ENCODE measurements around the gene PAFAH1B1.
"Not testable (repeated sequence)": the region's sequence is repeated elsewhere in the genome, so short reads cannot be mapped to it uniquely, and the experiment has no call there.

Gene PAFAH1B1

GRCh38 chr17:2624292-2624731 lies 30.9 kb downstream of the PAFAH1B1 start:
- DNase-seq = no peak
- H3K36me3 ChIP-seq = peaks cover 0 to 5% (median 0%) of the 10 kb centered on the region in 3 donors

DNA sequence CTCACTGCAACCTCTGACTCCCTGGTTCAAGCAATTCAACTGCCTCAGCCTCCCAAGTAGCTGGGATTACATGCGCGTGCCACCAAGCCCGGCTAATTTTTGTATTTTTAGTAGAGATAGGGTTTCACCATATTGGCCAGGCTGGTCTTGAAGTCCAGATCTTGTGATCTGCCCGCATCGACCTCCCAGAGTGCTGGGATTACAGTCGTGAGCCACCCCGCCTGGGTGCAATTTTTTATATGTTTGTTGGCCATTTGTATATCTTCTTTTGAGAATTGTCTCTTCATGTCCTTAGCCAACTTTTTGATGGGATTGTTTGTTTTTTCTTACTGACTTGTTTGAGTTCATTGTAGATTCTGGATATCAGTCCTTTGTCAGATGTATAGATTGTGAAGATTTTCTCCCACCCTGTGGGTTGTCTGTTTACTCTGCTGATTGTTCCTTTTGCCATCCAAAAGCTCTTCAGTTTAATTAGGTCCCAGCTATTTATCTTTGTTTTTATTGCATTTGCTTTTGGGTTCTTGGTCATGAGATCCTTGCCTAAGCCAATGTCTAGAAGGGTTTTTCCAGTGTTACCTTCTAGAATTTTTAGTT lies 33.3 kb downstream of the PAFAH1B1 start:
- H3K36me3 ChIP-seq; DNase-seq; H3K27ac ChIP-seq; H3K4me3 ChIP-seq; intact Hi-C loops (cut with DNase I; ENCODE audit: low total_unique reads); H3K9me3 ChIP-seq; H3K27me3 ChIP-seq: not testable (repeated sequence)
- peaks cover 0 to 63% (median 26%) of the 10 kb centered on the region in 4 donors for H3K4me1 ChIP-seq

More at GRCh38 chr17:2624292-2624731, 30.9 kb downstream of the PAFAH1B1 start:
- no peak for TF ChIP-seq CTCF (IDR thresholded peaks at IDR 0.05)
- no peak overlapping the region for H3K4me3 ChIP-seq
- no peak overlapping the region for H3K27ac ChIP-seq
- no peaks in the 10 kb centered on the region for H3K9me3 ChIP-seq
- peaks cover 0 to 53% (median 15%) of the 10 kb centered on the region in 4 donors for H3K4me1 ChIP-seq
- no peaks in the 10 kb centered on the region for H3K27me3 ChIP-seq
- intact Hi-C loops (cut with DNase I; ENCODE audit: low total_unique reads) = no loop called here

- H3K4me1 ChIP-seq = peaks cover 0 to 77% (median 37%) of the 10 kb centered on the region in 4 donors
- H3K27me3 ChIP-seq; DNase-seq; H3K27ac ChIP-seq; intact Hi-C loops (cut with DNase I; ENCODE audit: low total_unique reads); H3K4me3 ChIP-seq; H3K36me3 ChIP-seq; H3K9me3 ChIP-seq: not testable (repeated sequence)
Observed at GRCh38 chr17:2628922-2629321, 35.5 kb downstream of the PAFAH1B1 start.

DNA sequence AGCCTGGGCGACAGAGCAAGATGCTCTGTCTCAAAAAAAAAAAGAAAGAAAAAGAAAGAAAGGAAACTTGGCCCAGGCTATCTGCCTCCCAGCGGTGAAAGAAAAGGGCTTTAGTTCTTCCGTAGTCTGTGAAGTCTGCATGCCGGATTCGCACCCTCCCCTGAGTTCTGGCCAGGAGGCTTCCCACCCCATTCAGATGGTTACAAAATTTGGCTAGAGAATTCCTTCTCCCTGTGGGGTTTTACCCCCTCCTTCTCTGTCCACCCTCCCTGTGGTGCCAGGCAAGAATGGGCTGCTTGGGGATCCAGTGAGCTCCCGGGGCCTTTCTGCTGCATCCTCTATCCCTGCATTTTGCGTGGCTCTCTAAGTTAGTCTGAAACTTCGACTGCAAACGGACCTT lies 37.8 kb downstream of the PAFAH1B1 start:
- intact Hi-C loops (cut with DNase I; ENCODE audit: low total_unique reads) = no loop called here
- Histone ChIP-seq H3K36me3 (no peaks in the 10 kb centered on the region), H3K4me1 (peaks cover 0 to 82% (median 35%) of the 10 kb centered on the region in 4 donors), H3K27me3 (no peaks in the 10 kb centered on the region), H3K4me3 (no peak overlapping the region), H3K27ac (no peak overlapping the region), H3K9me3 (no peaks in the 10 kb centered on the region)
- no peak for TF ChIP-seq CTCF (IDR thresholded peaks at IDR 0.05)
- DNase-seq = no peak

- no peaks in the 10 kb centered on the region for H3K9me3 ChIP-seq
- H3K4me3 ChIP-seq = no peak overlapping the region
- intact Hi-C loops (cut with DNase I; ENCODE audit: low total_unique reads) = no loop called here
- no peak overlapping the region for H3K27ac ChIP-seq
- no peak for DNase-seq
- no peaks in the 10 kb centered on the region for H3K27me3 ChIP-seq
- TF ChIP-seq CTCF (IDR thresholded peaks at IDR 0.05) = no peak
- H3K4me1 ChIP-seq = peaks cover 0 to 81% (median 42%) of the 10 kb centered on the region in 4 donors
- peaks cover 13 to 14% (median 14%) of the 10 kb centered on the region in 3 donors for H3K36me3 ChIP-seq
Observed at GRCh38 chr17:2634361-2634960, 41.0 kb downstream of the PAFAH1B1 start.

DNA sequence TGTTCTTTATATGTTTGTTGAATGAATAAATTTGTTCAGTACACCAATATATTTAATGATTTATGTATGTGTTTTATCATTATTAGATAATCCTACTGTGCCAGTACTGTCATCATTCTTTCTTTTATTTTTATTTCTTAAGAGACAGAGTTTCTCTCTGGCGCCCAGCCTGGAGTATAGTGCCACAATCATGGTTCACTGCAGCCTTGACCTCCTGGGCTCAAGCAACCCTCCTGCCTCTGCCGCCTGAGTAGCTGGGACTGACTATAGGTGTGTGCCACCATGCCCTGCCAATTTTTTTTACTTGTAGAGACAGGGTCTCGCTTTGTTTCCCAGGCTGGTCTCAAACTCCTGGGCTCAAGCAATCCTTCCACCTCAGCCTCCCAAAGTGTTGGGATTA lies 41.8 kb downstream of the PAFAH1B1 start:
- no peak overlapping the region for H3K27ac ChIP-seq
- H3K36me3 ChIP-seq = peaks cover 17 to 19% (median 17%) of the 10 kb centered on the region in 3 donors
- no peak for TF ChIP-seq CTCF (IDR thresholded peaks at IDR 0.05)
- H3K27me3 ChIP-seq = no peaks in the 10 kb centered on the region
- intact Hi-C loops (cut with DNase I; ENCODE audit: low total_unique reads) = no loop called here
- H3K9me3 ChIP-seq = no peaks in the 10 kb centered on the region
- no peak overlapping the region for H3K4me3 ChIP-seq
- peaks cover 0 to 74% (median 40%) of the 10 kb centered on the region in 4 donors for H3K4me1 ChIP-seq
- no peak for DNase-seq
